ENCODE measurements around the gene ASPSCR1. TPM values are rescaled to one million over a fixed set of nuclear protein-coding genes. Genes with fewer than 3 reads are reported as not detected.

The ASPSCR1 gene
- total and polyA plus RNA-seq, 2 of the 8 experiments (the other 6 are each of a cell fraction or from before 2014, with no cell fraction given) = 33.3 to 43.7 TPM

DNA sequence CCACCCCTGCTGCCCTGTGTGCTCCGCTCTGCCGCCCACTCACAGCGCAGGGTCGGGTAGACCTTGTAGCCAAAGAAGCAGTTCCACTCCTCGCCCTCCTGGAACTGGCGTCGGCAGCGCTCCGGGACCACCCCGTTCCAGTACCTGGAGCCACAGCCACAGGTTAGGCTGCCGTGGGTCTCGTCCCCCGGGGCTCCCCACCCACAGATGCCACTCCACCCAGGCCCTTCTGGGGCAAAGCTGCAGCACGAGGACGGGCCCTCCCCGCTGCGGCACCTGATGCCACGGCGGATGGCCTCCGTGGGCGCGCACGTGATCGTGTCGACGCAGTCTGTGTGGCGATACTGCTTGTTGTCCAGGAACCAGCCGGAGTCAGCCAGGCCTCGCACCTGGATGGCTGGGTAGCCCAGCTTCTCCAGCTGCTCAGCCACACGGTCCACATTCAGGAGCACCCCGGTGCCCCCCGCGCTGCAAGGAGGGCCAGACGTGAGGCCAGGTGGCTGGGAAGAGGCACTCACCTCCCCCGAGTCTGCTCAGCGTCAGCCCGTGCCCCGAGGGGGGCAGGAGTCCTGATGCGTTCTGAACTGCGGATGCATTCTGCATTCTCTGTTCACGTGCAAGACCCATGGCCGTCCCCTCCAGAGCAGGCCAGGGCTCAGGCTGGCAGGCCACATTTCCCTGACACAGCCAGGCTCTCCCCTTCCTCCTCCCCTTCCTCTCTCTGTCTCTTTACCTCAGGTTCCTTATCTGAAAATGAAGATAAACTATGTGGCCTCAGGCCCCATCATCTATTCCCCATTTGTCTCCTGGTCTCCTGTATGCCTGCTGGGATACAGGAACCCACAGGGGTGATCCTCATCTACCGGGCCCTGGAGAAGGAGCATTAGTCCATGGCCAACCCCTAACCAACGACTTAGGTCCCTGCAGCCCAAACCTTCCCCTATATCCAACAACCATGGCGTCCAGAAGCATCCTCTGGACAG, 20.5 kb upstream of the ASPSCR1 start (continued):
- TF ChIP-seq BRCA1 (IDR thresholded peaks at IDR 0.05; ENCODE audit: low read depth, low read length) = no peak
